Activated CD4-positive, alpha-beta T cell treated with anti-CD3 and anti-CD28 coated beads for 24 hours (primary cell): Measurements from ENCODE around the gene TMEM171.

Source experiments
- DNase-seq, 2 donors: peaks; one replicate each; pipeline ENCODE4 v3.0.0-alpha.2; 2020; ENCODE audit warnings: low read depth in 2 of 2

The TMEM171 gene

GRCh38 chr5:73152411-73153388, 32.3 kb downstream of the TMEM171 start:
- no peak for DNase-seq

DNA sequence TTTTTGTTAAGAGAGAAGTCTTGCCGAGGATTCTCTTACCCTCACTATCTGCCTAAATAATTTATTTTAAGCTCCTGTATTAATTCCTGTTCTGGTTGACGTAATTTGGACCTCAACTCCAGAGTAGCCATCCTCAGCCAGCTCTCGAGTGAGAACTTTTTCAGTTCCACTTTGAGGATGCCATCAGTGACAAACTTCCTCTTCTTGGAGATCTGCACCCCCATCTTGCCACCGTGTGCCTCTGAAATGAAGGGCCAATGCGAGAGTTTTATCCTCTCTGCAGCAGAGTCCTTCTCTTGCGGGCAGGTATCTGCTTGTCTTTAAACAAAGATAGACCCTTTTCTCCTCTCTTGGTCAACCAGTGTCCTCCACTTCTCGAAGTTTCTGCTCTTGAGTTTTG, 33.1 kb downstream of the TMEM171 start:
- no peak for DNase-seq

GRCh38 chr5:73154208-73155006, 34.0 kb downstream of the TMEM171 start:
- no peak for DNase-seq

DNA sequence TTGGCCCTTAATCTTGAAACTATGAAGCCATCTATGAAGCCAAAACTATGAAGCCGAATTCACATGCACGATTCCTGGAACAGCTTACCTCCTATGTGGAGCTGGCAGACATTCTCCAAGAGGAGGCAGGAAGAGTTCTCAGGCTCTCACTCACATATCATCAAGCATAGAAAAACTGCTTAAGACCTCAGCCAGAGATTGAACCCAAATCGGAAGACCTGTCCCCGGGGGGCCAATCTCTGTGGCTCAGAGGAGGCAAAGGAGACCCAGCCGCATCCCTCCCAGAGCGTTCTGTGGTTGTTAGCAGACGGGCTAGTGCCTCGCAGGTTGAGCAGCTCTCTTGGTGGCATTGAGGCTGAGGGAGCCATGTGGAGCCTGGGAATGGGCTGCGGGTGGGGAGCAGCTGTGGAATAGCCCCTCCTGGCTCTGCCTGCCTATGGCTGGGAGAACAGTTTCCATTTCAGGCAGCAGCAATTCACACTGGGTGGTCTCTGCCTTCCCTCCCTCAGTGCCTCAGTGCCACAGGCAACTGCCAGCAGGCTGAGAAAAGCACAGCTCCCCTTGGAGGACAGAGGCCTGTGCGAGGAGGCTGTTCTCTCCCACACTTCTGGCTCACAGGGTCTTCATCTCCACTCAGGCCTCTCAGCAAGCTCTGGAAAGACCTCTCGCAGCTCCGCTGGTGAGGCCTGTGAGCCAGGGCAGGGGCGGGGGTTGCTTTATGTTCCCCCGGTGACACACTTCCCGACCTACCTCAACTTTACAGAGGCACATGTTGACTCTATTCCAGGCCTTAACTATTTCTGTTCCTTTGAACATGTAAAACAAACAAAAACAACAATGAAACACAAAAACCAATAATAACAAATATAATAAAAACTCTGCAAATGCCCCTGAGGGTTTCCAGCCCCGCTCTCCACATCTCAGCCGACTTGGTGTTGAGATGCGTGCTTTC, 35.2 kb downstream of the TMEM171 start:
- DNase-seq, result no peak

- DNase-seq, result no peak
These were observed 37.3 kb downstream of the TMEM171 start for GRCh38 chr5:73157414-73158303.

GRCh38 chr5:73158313-73158712, 37.9 kb downstream of the TMEM171 start:
- no peak for DNase-seq

GRCh38 chr5:73160239-73160671, 39.9 kb downstream of the TMEM171 start:
- peak; percentile 46 to 56 for DNase-seq

GRCh38 chr5:73170522-73170921, 50.1 kb downstream of the TMEM171 start:
- DNase-seq, result no peak

DNA sequence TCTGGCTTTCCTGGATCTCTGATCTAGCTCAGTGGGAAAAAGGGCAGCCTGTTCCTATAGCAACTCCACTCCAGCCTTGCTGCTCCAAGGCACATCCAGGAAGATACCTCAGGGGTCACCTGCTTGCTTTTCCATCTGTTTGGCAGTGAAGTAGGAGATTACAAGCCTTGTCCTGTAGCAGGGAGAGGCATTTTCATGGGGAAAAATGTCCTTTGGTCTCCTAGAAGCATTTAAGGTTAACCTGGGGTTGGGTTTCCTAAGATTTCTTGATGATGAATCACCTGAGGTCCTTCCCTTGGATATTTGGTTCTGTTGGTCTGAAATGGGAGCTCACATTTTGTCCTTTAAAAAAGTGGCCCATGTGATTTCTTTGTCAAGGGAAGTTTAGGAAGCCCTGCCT, 51.1 kb downstream of the TMEM171 start:
- no peak for DNase-seq

DNA sequence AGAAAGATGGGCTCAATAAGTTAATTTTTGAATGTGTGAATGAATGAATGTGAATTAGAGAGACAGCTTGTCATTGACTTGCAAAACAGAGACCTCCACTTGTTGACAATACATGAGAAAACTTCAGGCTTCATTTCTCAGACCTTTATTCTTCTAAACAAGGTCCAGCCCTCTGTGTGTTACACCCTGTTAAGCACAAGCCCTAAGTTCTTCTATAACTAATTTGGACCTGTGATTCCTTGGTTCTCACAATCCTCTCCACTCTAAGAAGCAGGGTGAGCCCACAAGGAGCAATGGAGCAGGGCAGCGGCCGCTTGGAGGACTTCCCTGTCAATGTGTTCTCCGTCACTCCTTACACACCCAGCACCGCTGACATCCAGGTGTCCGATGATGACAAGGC, 52.6 kb downstream of the TMEM171 start, which contains the start of gene TMEM174:
Gene TMEM174, plus strand, starts transcription at position 243 of the 400 bp plus-strand sequence. Its CDS starts 51 bp downstream, at position 294.
- no peak for DNase-seq

DNA sequence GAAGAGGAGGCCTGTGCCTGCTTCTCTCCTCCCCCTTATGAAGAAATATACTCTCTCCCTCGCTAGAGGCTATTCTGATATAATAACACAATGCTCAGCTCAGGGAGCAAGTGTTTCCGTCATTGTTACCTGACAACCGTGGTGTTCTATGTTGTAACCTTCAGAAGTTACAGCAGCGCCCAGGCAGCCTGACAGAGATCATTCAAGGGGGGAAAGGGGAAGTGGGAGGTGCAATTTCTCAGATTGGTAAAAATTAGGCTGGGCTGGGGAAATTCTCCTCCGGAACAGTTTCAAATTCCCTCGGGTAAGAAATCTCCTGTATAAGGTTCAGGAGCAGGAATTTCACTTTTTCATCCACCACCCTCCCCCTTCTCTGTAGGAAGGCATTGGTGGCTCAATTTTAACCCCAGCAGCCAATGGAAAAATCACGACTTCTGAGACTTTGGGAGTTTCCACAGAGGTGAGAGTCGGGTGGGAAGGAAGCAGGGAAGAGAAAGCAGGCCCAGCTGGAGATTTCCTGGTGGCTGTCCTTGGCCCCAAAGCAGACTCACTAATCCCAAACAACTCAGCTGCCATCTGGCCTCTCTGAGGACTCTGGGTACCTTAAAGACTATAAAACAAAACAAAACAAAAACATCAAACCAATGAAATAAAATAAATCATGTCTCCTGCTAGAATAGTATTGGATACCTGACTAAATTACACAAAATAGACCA, 53.9 kb downstream of the TMEM171 start:
- DNase-seq, result no peak

DNA sequence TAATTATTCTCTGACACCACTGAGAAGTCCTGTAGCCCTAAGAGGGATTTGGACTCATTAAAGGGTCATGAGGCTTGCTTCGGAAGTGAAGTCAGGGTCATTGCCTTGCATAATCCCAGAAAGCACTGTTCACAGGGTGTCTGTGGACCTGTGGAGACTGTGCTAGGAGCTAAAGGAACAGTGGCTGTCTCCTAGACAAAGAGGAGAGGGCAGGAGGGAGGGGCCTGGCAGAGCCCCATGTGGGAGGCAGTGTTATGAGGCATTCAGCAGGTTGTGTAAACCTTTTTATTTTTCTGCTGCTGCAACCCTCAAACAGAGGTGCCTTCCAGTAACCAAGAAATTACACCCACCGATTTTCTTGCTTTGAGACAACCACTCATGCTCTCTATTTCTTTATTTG, 55.9 kb downstream of the TMEM171 start:
- DNase-seq, result no peak

GRCh38 chr5:73178265-73178664, 57.9 kb downstream of the TMEM171 start:
- no peak for DNase-seq

- no peak for DNase-seq
These were observed 59.4 kb downstream of the TMEM171 start for GRCh38 chr5:73179730-73180129.

DNA sequence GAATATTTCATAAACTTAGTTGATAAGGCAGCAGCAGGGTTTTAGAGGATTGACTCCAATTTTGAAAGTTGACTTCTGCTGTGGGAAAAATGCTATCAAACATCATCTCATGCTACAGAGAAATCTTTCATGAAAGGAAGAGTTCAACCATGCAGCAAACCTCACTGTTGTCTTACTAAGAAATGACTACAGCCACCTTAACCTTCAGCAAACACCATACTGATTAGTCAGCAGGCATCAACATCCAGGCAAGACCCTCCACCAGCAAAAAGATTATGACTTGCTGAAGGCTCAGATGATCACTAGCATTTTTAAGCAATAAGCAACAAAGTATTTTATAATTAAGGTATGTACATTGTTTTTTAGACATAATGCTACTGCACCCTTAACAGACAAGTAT, 60.2 kb downstream of the TMEM171 start:
- no peak for DNase-seq
